GM12892 (cell line): ENCODE data around the gene APOC3.

Source experiments
- POLR2A ChIP-seq: IDR thresholded peaks from 2 replicates; pipeline ENCODE4 v1.6.1; 2011; ENCODE audit warnings: low read depth, low read length, control low read depth
- POLR2AphosphoS5 ChIP-seq: IDR thresholded peaks from 2 replicates; pipeline ENCODE4 v1.6.1; 2011; ENCODE audit warnings: low read depth, low read length, control low read depth
- TAF1 ChIP-seq: IDR thresholded peaks from 2 replicates; pipeline ENCODE4 v1.6.1; 2011; ENCODE audit warnings: low read depth, mild to moderate bottlenecking, control low read depth, low read length, borderline replicate concordance

- TF ChIP-seq POLR2AphosphoS5 (no peak), POLR2A (no peak), TAF1 (no peak)
Measured at GRCh38 chr11:116857316-116857715, 27.6 kb downstream of the APOC3 start.
